Peyer's patch (tissue), 4 donors: Measurements from ENCODE around the gene B4GALNT2.

Experiments
- CTCF ChIP-seq, 6 experiments: fragments of 450-650 bp in 4 of 6; fragments of 200-600 bp in 2 of 6; sonication (generic) in 1 of 6; IDR thresholded peaks; one replicate each; pipeline ENCODE4 v1.5.1; 2017 to 2019; ENCODE audit warnings: antibody characterized with exemption in 6 of 6, mild to moderate bottlenecking in 3 of 6, moderate library complexity in 1 of 6
- POLR2A ChIP-seq, 2 donors: fragments of 450-650 bp; IDR thresholded peaks; one replicate each; pipeline ENCODE4 v1.5.1; 2017; ENCODE audit warnings: antibody characterized with exemption in 2 of 2, mild to moderate bottlenecking in 2 of 2, moderate library complexity in 2 of 2

GRCh38 chr17:49104511-49105074 is 28.0 kb upstream of the B4GALNT2 start:
- TF ChIP-seq CTCF (IDR thresholded peaks at IDR 0.05) (no peak), POLR2A (IDR thresholded peaks at IDR 0.05) (no peak)
